AG10803 (cell line): ENCODE results near the gene SSRP1.
"Not testable (repeated sequence)": the region's sequence is repeated elsewhere in the genome, so short reads cannot be mapped to it uniquely, and the experiment has no call there.

Experiments
- DNase-seq: peaks from one replicate; pipeline ENCODE4 v3.0.0; 2010; ENCODE audit warnings: low read depth
- H3K4me3 ChIP-seq: 2 replicates; pipeline ENCODE4 v1.5.1; 2011; ENCODE audit warnings: mild to moderate bottlenecking, low read length, control low read depth
- TF ChIP-seq, protein P1 (sequence below): conservative IDR thresholded peaks from 2 replicates; pipeline ENCODE4 v1.5.1; 2011; ENCODE audit warnings: mild to moderate bottlenecking, low read length, control low read depth, inconsistent platforms

Gene SSRP1

DNA sequence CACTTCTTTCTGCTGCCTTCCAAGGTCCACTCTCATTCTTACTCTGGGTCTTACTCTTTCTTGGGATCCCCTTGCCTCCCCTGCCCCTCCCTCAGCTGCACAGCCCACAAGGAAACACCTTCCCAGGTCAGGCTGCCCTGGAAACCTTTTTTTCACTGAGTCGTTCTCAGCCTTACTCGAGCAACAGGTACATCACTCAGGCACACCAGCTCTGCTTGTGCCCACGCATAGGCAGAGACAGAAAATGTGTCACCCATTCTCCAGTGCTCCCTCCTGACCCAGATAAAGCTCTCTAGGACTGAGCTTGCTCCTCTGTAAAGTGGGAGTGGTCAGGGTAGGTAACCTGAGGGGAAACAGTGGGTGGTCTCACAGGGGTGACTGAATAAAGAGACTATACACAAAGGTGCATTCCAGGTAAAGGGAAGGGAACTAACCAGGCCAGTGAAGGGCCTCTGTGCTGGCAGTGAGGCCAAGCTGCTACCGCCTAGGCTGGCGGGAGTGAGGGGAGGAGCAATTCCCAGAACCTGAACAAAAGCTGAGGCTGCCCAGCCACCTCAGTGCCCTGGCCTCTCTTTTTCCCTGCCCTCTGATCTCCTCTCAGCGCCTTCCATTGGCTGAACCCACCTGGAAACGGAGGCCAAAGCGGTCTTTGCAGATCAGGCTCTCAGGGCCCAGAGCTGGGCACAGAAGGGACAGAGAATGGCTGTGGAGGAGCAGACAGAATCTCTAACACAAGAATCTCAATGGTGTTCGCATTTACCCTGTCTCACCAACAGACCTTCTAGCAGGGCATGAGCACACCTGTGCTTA, 29.4 kb upstream of the SSRP1 start:
- no peak overlapping the region for H3K4me3 ChIP-seq
- no peak for DNase-seq
- TF ChIP-seq, protein P1, sequence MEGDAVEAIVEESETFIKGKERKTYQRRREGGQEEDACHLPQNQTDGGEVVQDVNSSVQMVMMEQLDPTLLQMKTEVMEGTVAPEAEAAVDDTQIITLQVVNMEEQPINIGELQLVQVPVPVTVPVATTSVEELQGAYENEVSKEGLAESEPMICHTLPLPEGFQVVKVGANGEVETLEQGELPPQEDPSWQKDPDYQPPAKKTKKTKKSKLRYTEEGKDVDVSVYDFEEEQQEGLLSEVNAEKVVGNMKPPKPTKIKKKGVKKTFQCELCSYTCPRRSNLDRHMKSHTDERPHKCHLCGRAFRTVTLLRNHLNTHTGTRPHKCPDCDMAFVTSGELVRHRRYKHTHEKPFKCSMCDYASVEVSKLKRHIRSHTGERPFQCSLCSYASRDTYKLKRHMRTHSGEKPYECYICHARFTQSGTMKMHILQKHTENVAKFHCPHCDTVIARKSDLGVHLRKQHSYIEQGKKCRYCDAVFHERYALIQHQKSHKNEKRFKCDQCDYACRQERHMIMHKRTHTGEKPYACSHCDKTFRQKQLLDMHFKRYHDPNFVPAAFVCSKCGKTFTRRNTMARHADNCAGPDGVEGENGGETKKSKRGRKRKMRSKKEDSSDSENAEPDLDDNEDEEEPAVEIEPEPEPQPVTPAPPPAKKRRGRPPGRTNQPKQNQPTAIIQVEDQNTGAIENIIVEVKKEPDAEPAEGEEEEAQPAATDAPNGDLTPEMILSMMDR, result no peak

DNA sequence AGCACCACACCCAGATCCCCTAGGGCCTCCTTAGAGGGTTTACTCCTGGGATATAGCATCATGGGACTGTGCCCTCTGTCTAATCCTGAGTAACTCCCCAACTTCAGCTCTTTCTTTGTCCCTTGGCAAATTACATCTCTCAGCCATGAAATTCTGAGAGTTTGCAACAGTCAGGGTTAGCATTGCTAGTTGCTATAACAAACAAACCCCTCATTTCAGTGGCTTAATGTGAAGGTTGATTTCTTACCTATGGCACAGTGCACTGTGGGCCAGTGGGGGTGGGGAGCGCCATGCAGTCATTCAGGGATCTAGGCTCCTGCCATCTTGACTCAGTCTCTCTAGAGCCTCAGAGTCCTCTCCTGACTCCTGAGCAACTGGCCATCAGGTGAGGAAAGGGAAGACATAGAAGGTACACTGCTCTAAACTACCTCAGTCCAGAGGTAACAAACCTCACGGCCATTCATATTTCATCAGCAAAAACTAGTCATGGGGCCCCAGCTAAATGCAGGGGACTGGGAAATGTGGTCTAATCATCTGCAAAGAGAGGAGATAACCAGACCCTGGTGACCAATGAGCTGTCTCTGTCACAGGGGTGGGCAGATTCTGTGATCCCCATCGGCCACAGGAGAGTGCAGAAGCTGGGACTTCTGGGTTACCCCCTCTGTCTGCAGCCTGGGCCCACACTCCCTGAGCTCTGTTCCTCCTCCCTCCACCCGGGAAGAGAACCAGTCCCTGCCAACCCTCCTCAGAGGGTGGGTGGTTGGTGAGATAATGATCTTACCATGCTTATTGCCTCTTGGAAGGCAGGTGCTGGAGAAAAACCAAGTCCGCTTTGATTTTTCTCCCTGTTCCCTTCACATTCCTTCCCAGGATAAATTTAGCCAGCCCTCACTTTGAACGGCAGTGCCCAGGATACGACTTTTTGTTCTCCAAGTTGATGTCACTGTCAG, 27.7 kb upstream of the SSRP1 start:
- TF ChIP-seq, protein P1, result no peak
- DNase-seq, result no peak
- no peak overlapping the region for H3K4me3 ChIP-seq

DNA sequence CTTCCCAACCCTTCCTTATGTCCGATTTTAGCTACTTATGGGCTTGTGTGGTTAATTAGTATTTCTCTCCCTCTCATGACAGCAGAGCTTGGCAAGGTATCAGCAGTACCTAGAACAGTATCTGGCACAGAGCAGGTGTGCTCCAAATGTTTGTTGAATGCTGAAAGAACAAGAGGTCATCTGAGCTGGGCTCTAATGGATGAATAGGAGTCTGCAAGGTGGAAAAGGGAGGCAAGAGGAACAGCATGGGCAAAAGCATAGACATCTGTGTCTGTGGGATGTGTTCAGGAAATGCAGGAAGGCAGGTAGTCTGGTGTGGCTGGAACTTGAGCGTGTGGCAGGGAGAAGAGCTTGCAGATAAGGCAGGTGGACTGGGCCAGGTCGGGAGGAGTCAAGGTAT, 26.2 kb upstream of the SSRP1 start:
- TF ChIP-seq, protein P1, result no peak

DNA sequence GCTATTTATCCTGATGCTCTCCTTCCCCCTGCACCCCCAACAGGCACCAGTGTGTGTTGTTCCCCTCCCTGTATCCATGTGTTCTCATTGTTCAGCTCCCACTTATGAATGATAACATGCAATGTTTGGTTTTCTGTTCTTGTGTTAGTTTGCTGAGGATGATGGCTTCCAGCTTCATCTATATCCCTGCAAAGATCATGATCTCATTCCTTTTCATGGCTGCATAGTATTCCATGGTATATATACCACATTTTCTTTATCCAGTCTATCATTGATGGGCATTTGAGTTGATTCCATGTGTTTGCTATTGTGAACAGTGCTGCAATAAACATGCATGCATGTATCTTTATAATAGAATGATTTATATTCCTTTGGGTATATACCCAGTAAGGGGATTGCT, 25.7 kb upstream of the SSRP1 start:
- H3K4me3 ChIP-seq, DNase-seq: not testable (repeated sequence)

More for the DNA sequence above, 26.2 kb upstream of the SSRP1 start:
- no peak overlapping the region for H3K4me3 ChIP-seq
- DNase-seq, result no peak

DNA sequence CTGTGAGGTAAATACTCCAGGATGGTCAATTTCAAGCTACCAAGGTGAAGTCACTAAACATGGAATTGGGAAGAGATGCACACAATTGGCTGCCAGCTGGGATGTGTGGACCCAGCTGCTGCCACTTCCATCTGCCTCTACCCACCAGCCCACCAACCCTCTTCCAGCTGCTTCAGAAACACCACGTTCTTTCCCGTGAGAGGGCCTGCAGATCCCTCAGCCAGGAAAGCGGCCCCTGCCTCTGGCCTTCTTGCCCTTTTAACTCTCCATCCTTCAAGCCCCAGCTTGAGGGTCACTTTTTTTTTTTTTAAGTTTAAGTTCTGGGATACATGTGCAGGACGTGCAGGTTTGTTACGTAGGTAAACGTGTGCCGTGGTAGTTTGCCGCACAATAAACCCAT, 25.3 kb upstream of the SSRP1 start:
- no peak overlapping the region for H3K4me3 ChIP-seq
- DNase-seq, result no peak
- TF ChIP-seq, protein P1, result no peak

DNA sequence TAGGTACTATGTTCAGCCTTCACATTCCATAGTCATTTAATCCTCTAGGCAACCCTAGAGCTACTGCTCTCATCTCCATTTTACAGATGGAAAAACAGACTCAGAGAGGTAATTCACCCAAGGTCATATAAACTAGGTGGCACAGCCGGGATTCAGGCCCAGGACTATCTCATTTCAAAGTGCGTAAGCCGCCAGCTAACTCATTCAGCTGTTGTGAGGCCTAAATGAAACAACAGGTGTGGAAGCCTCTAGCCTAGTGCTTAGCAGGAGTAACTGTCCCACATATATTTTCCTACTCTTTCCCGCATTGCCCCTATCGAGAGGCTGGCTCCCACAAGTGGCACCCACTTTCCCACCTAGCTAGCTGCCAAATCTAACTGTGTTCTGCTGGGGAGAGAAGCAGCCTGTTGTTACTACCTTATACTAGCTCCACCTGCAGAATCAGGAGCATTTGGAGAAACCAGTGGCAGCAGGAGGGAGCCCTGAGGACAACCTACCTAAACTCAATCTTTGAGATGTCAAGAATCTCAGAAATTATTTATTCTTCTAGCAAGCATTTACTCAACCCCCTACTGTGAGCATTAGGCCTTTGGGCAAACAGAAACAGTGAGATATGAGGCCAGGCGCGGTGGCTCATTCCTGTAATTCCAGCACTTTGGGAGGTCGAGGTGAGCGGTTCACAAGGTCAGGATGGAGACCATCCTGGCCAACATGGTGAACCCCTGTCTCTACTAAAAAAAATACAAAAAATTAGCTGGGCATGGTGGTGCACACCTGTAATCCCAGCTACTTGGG, 24.4 kb upstream of the SSRP1 start:
- H3K4me3 ChIP-seq, result no peak overlapping the region
- DNase-seq, result no peak
- TF ChIP-seq, protein P1, result no peak

DNA sequence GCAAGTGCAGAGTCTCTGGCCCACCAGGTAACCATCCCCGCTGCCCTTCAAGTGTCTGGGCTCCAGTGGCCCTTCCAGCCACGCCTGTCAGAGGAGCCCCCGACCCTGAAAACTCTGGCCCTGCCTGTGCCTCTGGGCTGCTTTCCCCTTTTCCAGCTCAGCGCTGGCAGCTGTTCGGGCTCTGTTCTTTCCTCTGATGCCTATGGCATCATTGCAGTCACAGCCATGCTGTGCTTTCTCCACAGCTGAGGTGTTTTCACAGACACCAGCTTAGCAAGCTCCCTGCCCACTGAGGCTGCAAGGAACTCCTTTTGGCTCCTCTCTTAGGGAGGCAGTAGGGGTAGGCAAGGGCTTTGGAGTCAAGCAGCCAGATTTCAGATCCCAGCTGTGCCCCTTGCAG, 23.7 kb upstream of the SSRP1 start:
- TF ChIP-seq, protein P1, result no peak
- no peak for DNase-seq
- no peak overlapping the region for H3K4me3 ChIP-seq
